Astrocyte (in vitro differentiated cells and primary cell): Measurements from ENCODE around the gene OR2W3. TPM values are rescaled to one million over a fixed set of nuclear protein-coding genes. Genes with fewer than 3 reads are reported as not detected.
A peak's percentile ranks its signal among the peaks of the same experiment; 100 is the strongest.

Experiments used
- DNase-seq: peaks from one replicate; pipeline ENCODE4 v3.0.0-alpha.2; 2010; ENCODE audit warnings: low read depth
- FAIRE-seq: peaks from 2 replicates; lab custom pipeline; 2011; peaks lifted over from hg19 to GRCh38; lab: Jason Lieb, UNC
- H2AFZ ChIP-seq: 2 replicates; pipeline ENCODE4 v1.6.0; 2012; ENCODE audit warnings: low read depth, low read length, inconsistent platforms
- H3K27ac ChIP-seq: 2 replicates; pipeline ENCODE4 v1.5.1; 2011; ENCODE audit warnings: low read depth, low read length, inconsistent platforms
- H3K27me3 ChIP-seq: 2 replicates; pipeline ENCODE4 v1.6.0; 2011; ENCODE audit warnings: low read length, inconsistent platforms; ENCODE audit not compliant: insufficient read depth
- H3K36me3 ChIP-seq: 2 replicates; pipeline ENCODE4 v1.5.1; 2011; ENCODE audit warnings: low read length, inconsistent platforms; ENCODE audit not compliant: insufficient read depth
- H3K4me1 ChIP-seq: 2 replicates; pipeline ENCODE4 v1.5.1; 2011; ENCODE audit warnings: low read length, inconsistent platforms; ENCODE audit not compliant: insufficient read depth
- H3K4me2 ChIP-seq: 2 replicates; pipeline ENCODE4 v1.6.0; 2012; ENCODE audit warnings: low read length, inconsistent platforms
- H3K4me3 ChIP-seq: 2 replicates; pipeline ENCODE4 v1.5.1; 2011; ENCODE audit warnings: low read depth, mild to moderate bottlenecking, low read length, inconsistent platforms; ENCODE audit not compliant: insufficient read depth
- H3K79me2 ChIP-seq: 2 replicates; pipeline ENCODE4 v1.6.0; 2012; ENCODE audit warnings: mild to moderate bottlenecking, low read length, inconsistent platforms; ENCODE audit not compliant: insufficient read depth
- H3K9ac ChIP-seq: 2 replicates; pipeline ENCODE4 v1.6.0; 2012; ENCODE audit warnings: mild to moderate bottlenecking, low read length, inconsistent platforms
- H3K9me3 ChIP-seq: 2 replicates; pipeline ENCODE4 v1.5.1; 2012; ENCODE audit warnings: low read depth, mild to moderate bottlenecking, low read length, inconsistent platforms; ENCODE audit not compliant: insufficient read depth
- H4K20me1 ChIP-seq: 2 replicates; pipeline ENCODE4 v1.6.0; 2012; ENCODE audit warnings: low read length, inconsistent platforms; ENCODE audit not compliant: insufficient read depth
- H3K27ac Mint-ChIP-seq: one replicate; pipeline ENCODE4 v1.8.0; 2021; ENCODE audit warnings: mild to moderate bottlenecking, mixed read lengths; ENCODE audit not compliant: unreplicated experiment
- H3K27me3 Mint-ChIP-seq: one replicate; pipeline ENCODE4 v1.8.0; 2021; ENCODE audit warnings: low read depth, mixed read lengths; ENCODE audit not compliant: unreplicated experiment
- H3K36me3 Mint-ChIP-seq: one replicate; pipeline ENCODE4 v1.8.0; 2021; ENCODE audit warnings: low read depth, mixed read lengths; ENCODE audit not compliant: unreplicated experiment
- H3K4me1 Mint-ChIP-seq: one replicate; pipeline ENCODE4 v1.8.0; 2021; ENCODE audit warnings: low read depth, mixed read lengths; ENCODE audit not compliant: unreplicated experiment
- H3K4me3 Mint-ChIP-seq: one replicate; pipeline ENCODE4 v1.8.0; 2021; ENCODE audit warnings: mild to moderate bottlenecking, moderate library complexity, mixed read lengths; ENCODE audit not compliant: unreplicated experiment
- H3K9me3 Mint-ChIP-seq: one replicate; pipeline ENCODE4 v1.8.0; 2021; ENCODE audit warnings: mild to moderate bottlenecking, mixed read lengths; ENCODE audit not compliant: unreplicated experiment
- EZH2 ChIP-seq: IDR thresholded peaks from 2 replicates; pipeline ENCODE4 v1.6.1; 2012; ENCODE audit warnings: mild to moderate bottlenecking, low read length, inconsistent platforms; ENCODE audit not compliant: insufficient read depth
- total RNA-seq: library from RNA; stranded (reverse); gene quantifications from 2 replicates; pipeline ENCODE4 v1.2.1, GENCODE V29; 2021
- TF ChIP-seq, protein P1 (sequence below): IDR thresholded peaks from 2 replicates; pipeline ENCODE4 v1.5.1; 2011; ENCODE audit warnings: low read depth, mild to moderate bottlenecking, inconsistent platforms, low read length, moderate library complexity; ENCODE audit not compliant: insufficient read depth

Gene OR2W3
- total RNA-seq, 1 donor from 2014 or later: 5.9 TPM

DNA sequence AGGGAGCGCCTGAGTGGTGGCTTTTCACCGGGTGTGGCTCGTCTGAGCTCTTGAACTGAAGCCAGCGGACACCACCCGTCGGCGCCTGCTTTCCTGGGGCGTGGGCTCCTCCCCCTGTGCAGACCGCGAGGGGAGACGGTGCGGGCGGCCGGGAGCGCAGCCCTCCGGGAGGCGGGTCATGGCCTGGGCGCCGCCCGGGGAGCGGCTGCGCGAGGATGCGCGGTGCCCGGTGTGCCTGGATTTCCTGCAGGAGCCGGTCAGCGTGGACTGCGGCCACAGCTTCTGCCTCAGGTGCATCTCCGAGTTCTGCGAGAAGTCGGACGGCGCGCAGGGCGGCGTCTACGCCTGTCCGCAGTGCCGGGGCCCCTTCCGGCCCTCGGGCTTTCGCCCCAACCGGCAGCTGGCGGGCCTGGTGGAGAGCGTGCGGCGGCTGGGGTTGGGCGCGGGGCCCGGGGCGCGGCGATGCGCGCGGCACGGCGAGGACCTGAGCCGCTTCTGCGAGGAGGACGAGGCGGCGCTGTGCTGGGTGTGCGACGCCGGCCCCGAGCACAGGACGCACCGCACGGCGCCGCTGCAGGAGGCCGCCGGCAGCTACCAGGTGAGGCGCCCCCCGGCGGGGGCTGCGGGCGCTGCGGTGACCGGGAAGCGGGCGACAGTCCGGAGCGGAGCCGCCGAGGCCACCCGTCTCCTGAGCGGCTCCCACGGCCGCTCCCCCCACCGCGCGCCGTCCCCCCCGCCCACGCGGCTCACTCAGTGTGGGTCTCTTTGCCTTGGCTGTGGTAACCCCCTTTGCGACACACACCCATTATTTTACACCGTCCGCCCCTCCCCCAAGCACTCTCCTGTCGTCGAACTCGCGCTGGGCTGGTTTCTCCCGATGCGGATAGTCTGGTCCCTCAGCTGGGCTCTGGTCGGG lies 38.1 kb upstream of the OR2W3 start, which contains the start of gene TRIM58:
Gene TRIM58, plus strand, starts transcription at position 119 of the 916 bp plus-strand sequence. Its CDS starts 60 bp downstream, at position 179.
- peak within 1 kb of the TSS; percentile 49 for H3K4me3 ChIP-seq
- peaks cover 5% of the 10 kb centered on the region for H3K9me3 Mint-ChIP-seq
- H3K9me3 ChIP-seq: no peaks in the 10 kb centered on the region
- peak within 1 kb of the TSS; percentile 73 for H2AFZ ChIP-seq
- H3K4me3 Mint-ChIP-seq: peak within 1 kb of the TSS; percentile 90
- no peaks in the 10 kb centered on the region for H3K4me1 Mint-ChIP-seq
- peak within 1 kb of the TSS; percentile 61 for H3K9ac ChIP-seq
- no peaks in the 10 kb centered on the region for H4K20me1 ChIP-seq
- no peaks in the 10 kb centered on the region for H3K4me1 ChIP-seq
- FAIRE-seq: no peak
- no peak for DNase-seq
- no peaks in the 10 kb centered on the region for H3K27me3 Mint-ChIP-seq
- no peaks in the 10 kb centered on the region for H3K27me3 ChIP-seq
- H3K36me3 Mint-ChIP-seq: no peaks in the 10 kb centered on the region
- no peak within 1 kb of the TSS for H3K27ac ChIP-seq
- TF ChIP-seq, protein P1, sequence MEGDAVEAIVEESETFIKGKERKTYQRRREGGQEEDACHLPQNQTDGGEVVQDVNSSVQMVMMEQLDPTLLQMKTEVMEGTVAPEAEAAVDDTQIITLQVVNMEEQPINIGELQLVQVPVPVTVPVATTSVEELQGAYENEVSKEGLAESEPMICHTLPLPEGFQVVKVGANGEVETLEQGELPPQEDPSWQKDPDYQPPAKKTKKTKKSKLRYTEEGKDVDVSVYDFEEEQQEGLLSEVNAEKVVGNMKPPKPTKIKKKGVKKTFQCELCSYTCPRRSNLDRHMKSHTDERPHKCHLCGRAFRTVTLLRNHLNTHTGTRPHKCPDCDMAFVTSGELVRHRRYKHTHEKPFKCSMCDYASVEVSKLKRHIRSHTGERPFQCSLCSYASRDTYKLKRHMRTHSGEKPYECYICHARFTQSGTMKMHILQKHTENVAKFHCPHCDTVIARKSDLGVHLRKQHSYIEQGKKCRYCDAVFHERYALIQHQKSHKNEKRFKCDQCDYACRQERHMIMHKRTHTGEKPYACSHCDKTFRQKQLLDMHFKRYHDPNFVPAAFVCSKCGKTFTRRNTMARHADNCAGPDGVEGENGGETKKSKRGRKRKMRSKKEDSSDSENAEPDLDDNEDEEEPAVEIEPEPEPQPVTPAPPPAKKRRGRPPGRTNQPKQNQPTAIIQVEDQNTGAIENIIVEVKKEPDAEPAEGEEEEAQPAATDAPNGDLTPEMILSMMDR: no peak
- TF ChIP-seq EZH2: no peak
- H3K27ac Mint-ChIP-seq: peak within 1 kb of the TSS; percentile 80
- peak within 1 kb of the TSS; percentile 80 for H3K4me2 ChIP-seq
- H3K79me2 ChIP-seq: no peaks in the 10 kb centered on the region
- no peaks in the 10 kb centered on the region for H3K36me3 ChIP-seq

DNA sequence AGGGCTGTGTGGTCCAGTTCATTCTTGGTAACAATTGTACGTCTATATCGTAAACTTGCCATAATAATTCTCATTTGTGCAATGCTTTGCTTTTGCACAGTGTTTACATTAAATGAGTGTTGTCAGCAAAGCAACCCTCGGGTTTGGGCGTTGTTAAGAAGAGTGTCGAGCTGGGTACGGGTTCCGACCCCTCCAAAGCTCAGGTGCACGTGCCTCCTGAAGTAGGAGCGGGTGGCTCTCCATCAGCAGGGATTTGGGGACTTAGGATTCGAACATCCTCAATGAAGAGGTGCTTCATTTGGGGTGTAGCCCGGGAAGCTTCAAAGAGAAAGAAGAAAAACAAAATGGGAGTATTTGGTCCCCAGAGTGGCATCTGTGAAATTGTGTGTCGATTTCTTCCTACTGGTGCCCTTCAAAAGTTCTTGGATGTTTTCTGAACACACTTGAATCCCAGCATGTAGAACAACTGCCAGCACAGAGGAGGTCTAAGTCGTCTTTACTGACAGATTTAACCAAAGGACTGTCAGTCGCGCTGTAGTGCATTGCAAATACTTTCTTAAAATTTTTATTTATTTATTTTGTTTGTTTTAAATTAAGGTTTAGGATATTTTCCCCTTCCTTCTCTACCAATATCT lies 37.3 kb upstream of the OR2W3 start:
- peak overlapping the region; percentile 80 for H3K4me2 ChIP-seq
- Mint-ChIP-seq H3K4me1 (no peaks in the 10 kb centered on the region), H3K36me3 (no peaks in the 10 kb centered on the region), H3K27ac (peak overlapping the region; percentile 80), H3K4me3 (peak overlapping the region; percentile 90), H3K27me3 (no peaks in the 10 kb centered on the region), H3K9me3 (peaks cover 5% of the 10 kb centered on the region)
- peak overlapping the region; percentile 61 for H3K9ac ChIP-seq
- no peaks in the 10 kb centered on the region for H3K27me3 ChIP-seq
- H3K79me2 ChIP-seq: no peaks in the 10 kb centered on the region
- peak overlapping the region; percentile 73 for H2AFZ ChIP-seq
- no peaks in the 10 kb centered on the region for H3K4me1 ChIP-seq
- H3K36me3 ChIP-seq: no peaks in the 10 kb centered on the region
- H4K20me1 ChIP-seq: no peaks in the 10 kb centered on the region
- H3K27ac ChIP-seq: no peak overlapping the region
- no peak for DNase-seq
- H3K9me3 ChIP-seq: no peaks in the 10 kb centered on the region
- no peak for FAIRE-seq
- peak overlapping the region; percentile 49 for H3K4me3 ChIP-seq
- TF ChIP-seq EZH2: no peak
- TF ChIP-seq, protein P1: no peak
